OCI-LY1 (cell line): ENCODE results near the gene HOXC10.

ENCODE experiments used
- H2AFZ ChIP-seq: fragments of 200-600 bp; sonication (generic), shearing (Covaris generic); 2 replicates; pipeline ENCODE4 v1.6.0; 2014; ENCODE audit warnings: antibody characterized with exemption, mild to moderate bottlenecking, low read length
- H3F3A ChIP-seq: fragments of 200-600 bp; sonication (generic), shearing (Covaris generic); 2 replicates; pipeline ENCODE4 v1.6.0; 2014; ENCODE audit warnings: mild to moderate bottlenecking, antibody characterized with exemption, low read length, moderate library complexity; ENCODE audit not compliant: insufficient read depth
- H3K27ac ChIP-seq: fragments of 200-600 bp; sonication (generic); 2 replicates; pipeline ENCODE4 v1.5.1; 2014; ENCODE audit warnings: low read length, mixed run types, mild to moderate bottlenecking, low read depth; ENCODE audit not compliant: poor library complexity, severe bottlenecking
- H3K27me3 ChIP-seq: fragments of 200-600 bp; sonication (generic); 2 replicates; pipeline ENCODE4 v1.6.0; 2014; ENCODE audit warnings: antibody characterized with exemption, mild to moderate bottlenecking, low read length, moderate library complexity; ENCODE audit not compliant: insufficient read depth
- H3K36me3 ChIP-seq: fragments of 200-600 bp; sonication (generic); 2 replicates; pipeline ENCODE4 v1.6.1; 2014; ENCODE audit warnings: mild to moderate bottlenecking, antibody characterized with exemption, low read length, moderate library complexity, mixed read lengths; ENCODE audit not compliant: insufficient read depth
- H3K4me1 ChIP-seq: fragments of 200-600 bp; sonication (generic); 2 replicates; pipeline ENCODE4 v1.5.1; 2014; ENCODE audit warnings: mild to moderate bottlenecking, low read length, moderate library complexity; ENCODE audit not compliant: insufficient read depth, severe bottlenecking
- H3K4me2 ChIP-seq: fragments of 200-600 bp; sonication (generic), shearing (Covaris generic); 2 replicates; pipeline ENCODE4 v1.6.1; 2014; ENCODE audit warnings: low read length
- H3K4me3 ChIP-seq: fragments of 200-600 bp; sonication (generic); 2 replicates; pipeline ENCODE4 v1.5.1; 2014; ENCODE audit warnings: low read length, low read depth, mild to moderate bottlenecking, mixed read lengths; ENCODE audit not compliant: poor library complexity, severe bottlenecking
- H3K79me2 ChIP-seq: fragments of 200-600 bp; shearing (Covaris generic); 2 replicates; pipeline ENCODE4 v1.6.1; 2016; ENCODE audit warnings: mixed run types, low read length, mixed read lengths; ENCODE audit not compliant: insufficient read depth
- H3K9ac ChIP-seq: fragments of 200-600 bp; sonication (generic), shearing (Covaris generic); 2 replicates; pipeline ENCODE4 v1.6.1; 2014; ENCODE audit warnings: mild to moderate bottlenecking, low read length, mixed read lengths
- H3K9me2 ChIP-seq: fragments of 200-600 bp; sonication (generic), shearing (Covaris generic); 2 replicates; pipeline ENCODE4 v1.6.1; 2014; ENCODE audit warnings: low read depth, mild to moderate bottlenecking, low read length, mixed read lengths
- H3K9me3 ChIP-seq: fragments of 200-600 bp; shearing (Covaris generic); 2 replicates; pipeline ENCODE4 v1.6.1; 2014; ENCODE audit warnings: low read length, mixed read lengths
- H4K20me1 ChIP-seq: fragments of 200-600 bp; sonication (generic), shearing (Covaris generic); 2 replicates; pipeline ENCODE4 v1.6.0; 2016; ENCODE audit warnings: mild to moderate bottlenecking, low read length; ENCODE audit not compliant: insufficient read depth
- CTCF ChIP-seq: fragments of 200-600 bp; sonication (generic), shearing (Covaris generic); IDR thresholded peaks from 2 replicates; pipeline ENCODE4 v1.5.1; 2017; ENCODE audit warnings: mild to moderate bottlenecking, antibody characterized with exemption, low read length, moderate library complexity, mixed read lengths
- EZH2 ChIP-seq: fragments of 200-600 bp; sonication (generic), shearing (Covaris generic); IDR thresholded peaks from 2 replicates; pipeline ENCODE4 v1.8.0; 2017; ENCODE audit warnings: borderline replicate concordance, mixed run types, mild to moderate bottlenecking, antibody characterized with exemption, low read length, moderate library complexity, mixed read lengths

HOXC10 gene

GRCh38 chr12:53952335-53952694, 32.6 kb upstream of the HOXC10 start:
- TF ChIP-seq EZH2 (no peak), CTCF (no peak)
- Histone ChIP-seq H3K4me3 (no peak overlapping the region), H3K9me2 (no peaks in the 10 kb centered on the region), H3K27ac (no peak overlapping the region), H3K27me3 (no peaks in the 10 kb centered on the region), H3K9me3 (no peaks in the 10 kb centered on the region), H3K4me2 (no peak overlapping the region), H3K9ac (no peak overlapping the region), H3F3A (no peaks in the 10 kb centered on the region), H3K36me3 (no peaks in the 10 kb centered on the region), H2AFZ (no peak overlapping the region), H3K79me2 (no peaks in the 10 kb centered on the region), H4K20me1 (no peaks in the 10 kb centered on the region), H3K4me1 (no peaks in the 10 kb centered on the region)

DNA sequence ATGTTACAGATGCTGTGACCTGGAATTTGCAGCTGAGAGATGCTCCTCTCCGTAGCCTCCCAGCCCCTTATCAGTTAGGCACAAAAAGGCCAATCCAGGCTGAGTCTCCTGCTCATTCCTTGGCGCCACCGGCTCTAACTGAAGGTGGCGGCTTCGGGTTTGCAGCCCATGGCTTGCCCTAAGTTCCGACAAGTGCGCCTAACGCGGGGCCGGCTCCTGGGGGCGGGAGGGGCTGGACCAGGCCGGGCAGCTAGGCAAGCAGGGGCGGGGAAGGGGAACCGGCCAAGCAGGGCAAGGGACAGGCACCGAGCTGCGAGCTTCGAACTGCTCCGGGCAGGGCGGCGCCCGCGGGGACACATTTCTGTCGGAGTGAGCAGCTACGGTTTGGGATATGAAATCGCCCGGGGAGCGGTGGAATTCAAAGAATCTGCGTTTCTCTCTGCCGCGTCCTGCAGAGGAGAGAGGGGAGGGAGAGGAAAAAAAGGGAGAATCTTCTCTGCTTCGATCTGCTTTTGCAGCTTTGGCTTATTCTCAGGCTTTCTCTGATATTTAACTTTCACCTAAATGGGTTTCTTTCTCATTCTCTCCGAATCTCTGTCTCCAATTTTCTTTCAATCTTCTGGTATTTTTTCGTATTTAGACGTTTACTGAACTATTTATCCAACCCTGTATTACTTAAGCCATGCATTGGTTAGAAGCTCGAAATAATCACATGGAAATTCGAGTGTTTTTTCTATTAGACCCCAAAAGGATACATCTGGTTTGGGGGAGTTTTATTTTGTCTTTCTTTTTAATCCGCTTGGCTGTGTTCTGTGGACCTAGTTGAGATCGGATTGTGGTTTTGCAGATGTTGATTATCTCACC, 31.8 kb upstream of the HOXC10 start:
- H3K4me2 ChIP-seq, result no peak overlapping the region
- H3K36me3 ChIP-seq, result no peaks in the 10 kb centered on the region
- no peak overlapping the region for H3K9ac ChIP-seq
- no peaks in the 10 kb centered on the region for H4K20me1 ChIP-seq
- H3K27me3 ChIP-seq, result no peaks in the 10 kb centered on the region
- H3K79me2 ChIP-seq, result no peaks in the 10 kb centered on the region
- H3K4me3 ChIP-seq, result no peak overlapping the region
- no peak overlapping the region for H2AFZ ChIP-seq
- TF ChIP-seq EZH2 (no peak), CTCF (no peak)
- H3F3A ChIP-seq, result no peaks in the 10 kb centered on the region
- no peak overlapping the region for H3K27ac ChIP-seq
- no peaks in the 10 kb centered on the region for H3K9me2 ChIP-seq
- H3K4me1 ChIP-seq, result no peaks in the 10 kb centered on the region
- H3K9me3 ChIP-seq, result no peaks in the 10 kb centered on the region

DNA sequence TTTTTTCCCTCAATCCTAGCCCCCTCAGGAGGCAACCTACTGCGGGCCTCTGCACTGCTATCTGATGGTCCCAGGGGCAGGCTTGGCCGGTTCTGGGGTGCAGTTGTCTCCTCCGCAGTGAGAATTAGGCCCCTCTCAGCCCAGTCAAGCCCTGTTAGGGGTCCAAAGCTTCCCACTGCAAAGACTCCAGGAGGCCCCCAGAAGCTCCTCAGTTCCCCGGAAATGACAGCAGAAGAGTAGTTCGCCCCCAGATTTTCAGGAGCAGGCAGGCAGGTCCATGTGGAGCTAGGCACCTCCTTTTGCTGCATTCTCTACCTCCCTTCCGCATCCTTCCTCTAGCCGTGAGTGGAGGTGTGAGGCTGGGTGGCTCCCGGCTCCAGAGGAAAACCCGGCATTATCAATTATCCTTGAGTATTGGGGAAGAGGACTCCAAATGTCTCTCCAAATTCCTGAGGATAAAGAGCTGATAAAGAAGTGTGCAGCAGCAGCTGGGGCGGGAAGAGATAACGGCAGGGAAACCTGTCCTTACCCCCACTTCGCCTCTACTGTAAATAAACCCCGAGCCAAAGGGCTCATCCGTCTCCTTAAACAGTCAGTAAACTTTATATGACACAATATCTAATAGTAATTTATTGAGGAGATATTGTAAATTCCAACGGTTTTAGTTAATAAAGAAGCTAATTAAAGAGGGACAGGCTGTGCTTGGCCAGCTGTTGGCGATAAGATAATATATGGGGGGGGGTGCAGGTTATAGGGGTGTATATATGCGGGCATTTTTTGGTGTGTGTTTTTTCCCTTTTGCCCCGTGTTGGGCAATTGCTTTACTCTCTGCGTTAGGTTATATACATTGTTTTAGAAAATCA, 30.9 kb upstream of the HOXC10 start:
- H3K79me2 ChIP-seq, result no peaks in the 10 kb centered on the region
- H3K4me3 ChIP-seq, result no peak overlapping the region
- no peak for TF ChIP-seq CTCF
- TF ChIP-seq EZH2, result no peak
- no peaks in the 10 kb centered on the region for H4K20me1 ChIP-seq
- no peak overlapping the region for H3K27ac ChIP-seq
- no peaks in the 10 kb centered on the region for H3K36me3 ChIP-seq
- H3K9me3 ChIP-seq, result no peaks in the 10 kb centered on the region
- H3K9ac ChIP-seq, result no peak overlapping the region
- no peaks in the 10 kb centered on the region for H3K4me1 ChIP-seq
- no peak overlapping the region for H2AFZ ChIP-seq
- H3K9me2 ChIP-seq, result no peaks in the 10 kb centered on the region
- no peaks in the 10 kb centered on the region for H3F3A ChIP-seq
- H3K27me3 ChIP-seq, result no peaks in the 10 kb centered on the region
- no peak overlapping the region for H3K4me2 ChIP-seq
